MM.1S (cell line): ENCODE data around the gene HYCC1.

ENCODE experiments used
- CTCF ChIP-seq: fragments of 300-600 bp; sonication (generic); IDR thresholded peaks from 2 replicates; pipeline ENCODE4 v1.5.1; 2016; ENCODE audit warnings: antibody characterized with exemption, low read length, mixed read lengths
- EZH2phosphoT487 ChIP-seq: fragments of 300-600 bp; sonication (generic); IDR thresholded peaks from 2 replicates; pipeline ENCODE4 v1.6.1; 2018; ENCODE audit warnings: antibody characterized with exemption, low read length

- TF ChIP-seq CTCF: no peak
- no peak for TF ChIP-seq EZH2phosphoT487
These were observed 8.9 kb upstream of the HYCC1 start for GRCh38 chr7:23022851-23023250.
